Loucy (cell line): ENCODE data around the gene APPL2.

Experiments
- H2AFZ ChIP-seq: fragments of 200-600 bp; sonication (generic); 2 replicates; pipeline ENCODE4 v1.6.0; 2016; ENCODE audit warnings: antibody characterized with exemption, mild to moderate bottlenecking, low read length, moderate library complexity
- H3F3A ChIP-seq: fragments of 200-600 bp; 2 replicates; pipeline ENCODE4 v1.6.0; 2016; ENCODE audit warnings: antibody characterized with exemption, low read depth, mild to moderate bottlenecking
- H3K27me3 ChIP-seq: fragments of 200-600 bp; sonication (generic); 2 replicates; pipeline ENCODE4 v1.6.1; 2014; ENCODE audit warnings: low read length, mild to moderate bottlenecking; ENCODE audit not compliant: insufficient read depth, poor library complexity, severe bottlenecking
- H3K36me3 ChIP-seq: fragments of 200-600 bp; sonication (generic); 2 replicates; pipeline ENCODE4 v1.6.1; 2016; ENCODE audit warnings: low read length; ENCODE audit not compliant: insufficient read depth
- H3K4me1 ChIP-seq: fragments of 200-600 bp; sonication (generic); 2 replicates; pipeline ENCODE4 v1.5.1; 2014; ENCODE audit warnings: low read length, mild to moderate bottlenecking; ENCODE audit not compliant: insufficient read depth, poor library complexity, severe bottlenecking
- H3K4me2 ChIP-seq: fragments of 200-600 bp; sonication (generic); 2 replicates; pipeline ENCODE4 v1.6.0; 2014; ENCODE audit warnings: antibody characterized with exemption, low read length, low read depth, mild to moderate bottlenecking; ENCODE audit not compliant: poor library complexity, severe bottlenecking
- H3K4me3 ChIP-seq: fragments of 200-600 bp; sonication (generic); 2 replicates; pipeline ENCODE4 v1.5.1; 2014; ENCODE audit warnings: low read length, mild to moderate bottlenecking, mixed read lengths; ENCODE audit not compliant: poor library complexity, severe bottlenecking
- H3K79me2 ChIP-seq: fragments of 200-600 bp; sonication (generic); 2 replicates; pipeline ENCODE4 v1.6.1; 2014; ENCODE audit warnings: low read length; ENCODE audit not compliant: insufficient read depth
- H3K9ac ChIP-seq: fragments of 200-600 bp; sonication (generic); 2 replicates; pipeline ENCODE4 v1.6.0; 2014; ENCODE audit warnings: mild to moderate bottlenecking, low read depth, low read length, moderate library complexity; ENCODE audit not compliant: poor library complexity, severe bottlenecking
- H3K9me2 ChIP-seq: fragments of 200-600 bp; sonication (generic); replicated peaks from 2 replicates; pipeline ENCODE4 v1.6.1; 2016; ENCODE audit warnings: low read depth, low read length, mixed read lengths
- H3K9me3 ChIP-seq: fragments of 200-600 bp; sonication (generic); 2 replicates; pipeline ENCODE4 v1.6.1; 2014; ENCODE audit warnings: mild to moderate bottlenecking, antibody characterized with exemption, low read length, low read depth; ENCODE audit not compliant: insufficient read depth
- H4K20me1 ChIP-seq: fragments of 200-600 bp; sonication (generic); 2 replicates; pipeline ENCODE4 v1.6.0; 2014; ENCODE audit warnings: antibody characterized with exemption, low read length, mild to moderate bottlenecking; ENCODE audit not compliant: insufficient read depth, poor library complexity, severe bottlenecking
- CTCF ChIP-seq: fragments of 200-600 bp; sonication (generic); conservative IDR thresholded peaks from 2 replicates; pipeline ENCODE4 v1.5.1; 2014; ENCODE audit warnings: mild to moderate bottlenecking, antibody characterized with exemption, low read length
- EZH2phosphoT487 ChIP-seq: fragments of 200-600 bp; IDR thresholded peaks from 2 replicates; pipeline ENCODE4 v1.6.1; 2018; ENCODE audit warnings: antibody characterized with exemption, mild to moderate bottlenecking, moderate library complexity, borderline replicate concordance

APPL2 gene

GRCh38 chr12:105156260-105156659 lies 79.7 kb downstream of the APPL2 start:
- TF ChIP-seq CTCF (no peak), EZH2phosphoT487 (no peak)
- Histone ChIP-seq H3K9me2 (no peaks in the 10 kb centered on the region), H3K27me3 (no peaks in the 10 kb centered on the region), H3K9me3 (no peaks in the 10 kb centered on the region), H3K4me1 (no peaks in the 10 kb centered on the region), H2AFZ (no peak overlapping the region), H3F3A (no peaks in the 10 kb centered on the region), H3K4me2 (no peak overlapping the region), H3K9ac (no peak overlapping the region), H3K79me2 (no peaks in the 10 kb centered on the region), H3K4me3 (no peak overlapping the region), H3K36me3 (peaks cover 33% of the 10 kb centered on the region), H4K20me1 (no peaks in the 10 kb centered on the region)

GRCh38 chr12:105142259-105142658 lies 93.7 kb downstream of the APPL2 start:
- Histone ChIP-seq H3K27me3 (no peaks in the 10 kb centered on the region), H3K4me1 (no peaks in the 10 kb centered on the region), H3K4me3 (no peak overlapping the region), H4K20me1 (no peaks in the 10 kb centered on the region), H3K9me3 (no peaks in the 10 kb centered on the region), H2AFZ (no peak overlapping the region), H3K9ac (no peak overlapping the region), H3K79me2 (no peaks in the 10 kb centered on the region), H3K9me2 (no peaks in the 10 kb centered on the region), H3F3A (no peaks in the 10 kb centered on the region), H3K36me3 (peaks cover 40% of the 10 kb centered on the region), H3K4me2 (no peak overlapping the region)
- TF ChIP-seq EZH2phosphoT487 = no peak
- TF ChIP-seq CTCF = no peak

GRCh38 chr12:105141320-105141922 lies 94.6 kb downstream of the APPL2 start:
- Histone ChIP-seq H3K27me3 (no peaks in the 10 kb centered on the region), H3K36me3 (peaks cover 40% of the 10 kb centered on the region), H3K79me2 (no peaks in the 10 kb centered on the region), H3K9me3 (no peaks in the 10 kb centered on the region), H3F3A (no peaks in the 10 kb centered on the region), H3K4me3 (no peak overlapping the region), H4K20me1 (no peaks in the 10 kb centered on the region), H3K4me1 (no peaks in the 10 kb centered on the region), H3K9ac (no peak overlapping the region), H2AFZ (no peak overlapping the region), H3K9me2 (no peaks in the 10 kb centered on the region), H3K4me2 (no peak overlapping the region)
- TF ChIP-seq CTCF = no peak
- no peak for TF ChIP-seq EZH2phosphoT487
